ENCODE data around the gene PTPN1. TPM values are rescaled to one million over a fixed set of nuclear protein-coding genes. Genes with fewer than 3 reads are reported as not detected.

PTPN1 gene
- total and polyA plus RNA-seq, 3 donors from 2014 or later = 42.0 to 44.3 (median 44.0) TPM

GRCh38 chr20:50478162-50478990 lies 31.8 kb upstream of the PTPN1 start:
- TF ChIP-seq CTCF (IDR thresholded peaks at IDR 0.05) (peak in 2 of 3 experiments; percentile 35 to 39), POLR2A (IDR thresholded peaks at IDR 0.05) (no peak)
- Histone ChIP-seq H3K36me3 (ENCODE audit: low read depth, missing control alignments) (no peaks in the 10 kb centered on the region), H3K4me1 (peaks cover 10% of the 10 kb centered on the region), H3K4me3 (no peak overlapping the region), H3K9me3 (no peaks in the 10 kb centered on the region), H3K27me3 (no peaks in the 10 kb centered on the region), H3K27ac (no peak overlapping the region)
- 65 to 71% methylated on average over 22 of the region's 22 CpGs for WGBS, 2 donors
- intact Hi-C loops (cut with DNase I; ENCODE audit: low total_unique reads) = loop anchor here (5.0 kb wide), 1 partner anchor 94 kb away; no protein-coding TSS in a partner anchor
- DNase-seq = peak; percentile 66

GRCh38 chr20:50481741-50482140 lies 28.4 kb upstream of the PTPN1 start:
- Histone ChIP-seq H3K4me3 (no peak overlapping the region), H3K9me3 (no peaks in the 10 kb centered on the region), H3K36me3 (ENCODE audit: low read depth, missing control alignments) (no peaks in the 10 kb centered on the region), H3K4me1 (no peaks in the 10 kb centered on the region), H3K27me3 (no peaks in the 10 kb centered on the region), H3K27ac (no peak overlapping the region)
- 71 to 76% methylated on average over 3 of the region's 3 CpGs for WGBS, 2 donors
- intact Hi-C loops (cut with DNase I; ENCODE audit: low total_unique reads) = no loop called here
- DNase-seq = no peak
- no peak for TF ChIP-seq POLR2A (IDR thresholded peaks at IDR 0.05)
- no peak for TF ChIP-seq CTCF (IDR thresholded peaks at IDR 0.05)

GRCh38 chr20:50482396-50482981 lies 27.7 kb upstream of the PTPN1 start:
- Histone ChIP-seq H3K36me3 (ENCODE audit: low read depth, missing control alignments) (no peaks in the 10 kb centered on the region), H3K27me3 (no peaks in the 10 kb centered on the region), H3K9me3 (no peaks in the 10 kb centered on the region), H3K27ac (peak overlapping the region in 1 of 2 donors; percentile 78), H3K4me3 (no peak overlapping the region), H3K4me1 (no peaks in the 10 kb centered on the region)
- intact Hi-C loops (cut with DNase I; ENCODE audit: low total_unique reads) = no loop called here
- TF ChIP-seq CTCF (IDR thresholded peaks at IDR 0.05) = no peak
- TF ChIP-seq POLR2A (IDR thresholded peaks at IDR 0.05) = no peak
- DNase-seq = no peak
- 83 to 86% methylated on average over 4 of the region's 4 CpGs for WGBS, 2 donors

- Histone ChIP-seq H3K9me3 (no peaks in the 10 kb centered on the region), H3K4me3 (no peak overlapping the region), H3K4me1 (no peaks in the 10 kb centered on the region), H3K27me3 (no peaks in the 10 kb centered on the region), H3K36me3 (ENCODE audit: low read depth, missing control alignments) (no peaks in the 10 kb centered on the region), H3K27ac (no peak overlapping the region)
- WGBS, 2 donors = 80 to 83% methylated on average over 6 of the region's 6 CpGs
- DNase-seq = no peak
- TF ChIP-seq CTCF (IDR thresholded peaks at IDR 0.05) (no peak), POLR2A (IDR thresholded peaks at IDR 0.05) (no peak)
- intact Hi-C loops (cut with DNase I; ENCODE audit: low total_unique reads) = no loop called here
Observed at GRCh38 chr20:50484271-50484976, 25.8 kb upstream of the PTPN1 start.
